Thoracic aorta (tissue), 2 donors: ENCODE results near the gene TGM1. TPM values are rescaled to one million over a fixed set of nuclear protein-coding genes. Genes with fewer than 3 reads are reported as not detected.

Experiments
- ATAC-seq: fragments of 150-250 bp; one replicate; pipeline ENCODE4 v1.8.0; 2017; ENCODE audit warnings: low read depth; ENCODE audit not compliant: insufficient number of reproducible peaks, low FRiP score
- DNase-seq: peaks from one replicate; pipeline ENCODE4 v3.0.0-alpha.2; 2020; ENCODE audit warnings: low spot score
- H3K27ac ChIP-seq, 2 donors: fragments of 200-600 bp; sonication (generic); 1 replicate in 1 of 2; 2 replicates in 1 of 2; pipeline ENCODE4 v1.5.1; 2016; ENCODE audit warnings: mild to moderate bottlenecking in 2 of 2, moderate library complexity in 2 of 2
- H3K27me3 ChIP-seq: fragments of 200-600 bp; sonication (generic); replicated peaks from 2 replicates; pipeline ENCODE4 v1.6.0; 2016; ENCODE audit warnings: mild to moderate bottlenecking; ENCODE audit not compliant: insufficient read depth
- H3K36me3 ChIP-seq: fragments of 200-600 bp; sonication (generic); one replicate; pipeline ENCODE4 v1.5.1; 2016
- H3K4me1 ChIP-seq, 2 donors: fragments of 200-600 bp; sonication (generic); 1 replicate in 1 of 2; 2 replicates in 1 of 2; pipeline versions ENCODE4 v1.5.1 to v1.6.0; 2016; ENCODE audit warnings: low read depth in 2 of 2, mild to moderate bottlenecking in 1 of 2; ENCODE audit not compliant: control insufficient read depth in 1 of 2
- H3K4me3 ChIP-seq: fragments of 200-600 bp; sonication (generic); 2 replicates; pipeline ENCODE4 v1.5.1; 2016; ENCODE audit warnings: mild to moderate bottlenecking
- H3K9me3 ChIP-seq: fragments of 200-600 bp; sonication (generic); 2 replicates; pipeline ENCODE4 v1.5.1; 2016
- CTCF ChIP-seq: fragments of 200-600 bp; sonication (generic); IDR thresholded peaks from one replicate; pipeline ENCODE4 v1.5.1; 2019; ENCODE audit warnings: antibody characterized with exemption
- total RNA-seq, 2 donors: library from RNA; depleted of rRNA; stranded (reverse); fragments of >200 nt; gene quantifications; one replicate each; pipeline versions ENCODE4 v1.1.0 to v1.2.3, GENCODE V29; 2016

TGM1 gene
- total RNA-seq, 2 donors from 2014 or later, result 0.21 TPM; not detected in 1

- Histone ChIP-seq H3K27me3 (no peaks in the 10 kb centered on the region), H3K9me3 (no peaks in the 10 kb centered on the region), H3K4me3 (no peak overlapping the region), H3K27ac (no peak overlapping the region), H3K36me3 (no peaks in the 10 kb centered on the region), H3K4me1 (peaks cover 0 to 8% of the 10 kb centered on the region in 2 donors)
- no peak for TF ChIP-seq CTCF
- DNase-seq, result no peak
- no peak for ATAC-seq
Measured at GRCh38 chr14:24255931-24256711, 6.9 kb downstream of the TGM1 start.

DNA sequence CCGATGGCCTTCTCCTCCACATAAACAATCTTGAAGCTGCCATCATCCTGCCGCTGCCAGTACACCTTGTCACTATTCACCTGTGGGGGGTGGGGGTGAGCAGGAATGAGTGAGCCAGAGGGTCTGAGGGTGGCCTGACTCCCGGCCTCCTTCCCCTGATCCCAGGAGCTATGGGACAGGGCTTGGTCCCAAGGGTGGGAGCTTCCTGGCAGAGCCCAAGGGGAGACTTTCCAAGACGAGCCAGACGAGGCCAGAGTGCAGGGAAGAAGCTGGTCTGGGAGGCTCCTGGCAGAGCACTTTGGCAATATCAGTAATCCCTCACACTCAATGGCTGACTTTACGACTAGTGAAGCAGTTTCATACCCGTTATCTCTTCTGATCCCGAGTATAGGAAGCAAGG is 7.5 kb downstream of the TGM1 start:
- ATAC-seq (no peak), DNase-seq (no peak)
- H3K27ac ChIP-seq, result no peak overlapping the region
- H3K4me3 ChIP-seq, result no peak overlapping the region
- H3K36me3 ChIP-seq, result no peaks in the 10 kb centered on the region
- no peak for TF ChIP-seq CTCF
- no peaks in the 10 kb centered on the region for H3K9me3 ChIP-seq
- peaks cover 0 to 8% of the 10 kb centered on the region in 2 donors for H3K4me1 ChIP-seq
- H3K27me3 ChIP-seq, result no peaks in the 10 kb centered on the region

- Histone ChIP-seq H3K4me3 (no peak overlapping the region), H3K27me3 (no peaks in the 10 kb centered on the region), H3K4me1 (peaks cover 0 to 8% of the 10 kb centered on the region in 2 donors), H3K27ac (no peak overlapping the region), H3K9me3 (no peaks in the 10 kb centered on the region), H3K36me3 (no peaks in the 10 kb centered on the region)
- DNase-seq (no peak), ATAC-seq (no peak)
- TF ChIP-seq CTCF, result no peak
Measured at GRCh38 chr14:24254630-24255392, 8.2 kb downstream of the TGM1 start.

DNA sequence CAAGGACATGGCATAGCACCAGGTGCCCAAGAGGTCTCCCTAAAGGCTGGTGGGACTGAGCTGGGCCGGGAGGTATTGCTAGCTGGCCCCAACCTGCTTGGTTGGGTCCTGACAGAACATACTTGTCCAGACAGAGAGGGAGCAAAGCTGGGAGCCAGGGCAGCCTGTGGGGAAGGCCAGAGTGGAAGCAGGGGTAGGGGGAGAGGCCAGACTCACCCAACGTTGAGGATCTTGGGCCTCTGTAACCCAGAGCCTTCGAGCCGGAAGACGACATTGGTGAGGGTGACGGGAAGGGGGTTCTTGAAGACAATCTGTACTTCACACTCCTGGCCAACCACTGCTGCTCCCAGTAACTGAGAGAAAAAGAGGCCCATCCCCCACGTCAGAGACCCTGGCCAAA is 9.0 kb downstream of the TGM1 start:
- DNase-seq, result no peak
- no peak for ATAC-seq
- Histone ChIP-seq H3K27me3 (no peaks in the 10 kb centered on the region), H3K27ac (no peak overlapping the region), H3K4me1 (peaks cover 0 to 2% of the 10 kb centered on the region in 2 donors), H3K36me3 (no peaks in the 10 kb centered on the region), H3K4me3 (no peak overlapping the region), H3K9me3 (no peaks in the 10 kb centered on the region)
- no peak for TF ChIP-seq CTCF

- no peak overlapping the region for H3K27ac ChIP-seq
- no peak for TF ChIP-seq CTCF
- ATAC-seq (no peak), DNase-seq (no peak)
- H3K36me3 ChIP-seq, result no peaks in the 10 kb centered on the region
- no peak overlapping the region for H3K4me3 ChIP-seq
- no peaks in the 10 kb centered on the region for H3K9me3 ChIP-seq
- no peaks in the 10 kb centered on the region for H3K27me3 ChIP-seq
- no peaks in the 10 kb centered on the region for H3K4me1 ChIP-seq
Measured at GRCh38 chr14:24252289-24253124, 10.5 kb downstream of the TGM1 start.
